GM18861 (cell line): Measurements from ENCODE around the gene SLC26A1.

Experiments used
- ATAC-seq: cut with Tn5 transposase; IDR thresholded peaks from one replicate; pipeline ENCODE4 v1.9.1; 2021; ENCODE audit not compliant: unreplicated experiment

The SLC26A1 gene

DNA sequence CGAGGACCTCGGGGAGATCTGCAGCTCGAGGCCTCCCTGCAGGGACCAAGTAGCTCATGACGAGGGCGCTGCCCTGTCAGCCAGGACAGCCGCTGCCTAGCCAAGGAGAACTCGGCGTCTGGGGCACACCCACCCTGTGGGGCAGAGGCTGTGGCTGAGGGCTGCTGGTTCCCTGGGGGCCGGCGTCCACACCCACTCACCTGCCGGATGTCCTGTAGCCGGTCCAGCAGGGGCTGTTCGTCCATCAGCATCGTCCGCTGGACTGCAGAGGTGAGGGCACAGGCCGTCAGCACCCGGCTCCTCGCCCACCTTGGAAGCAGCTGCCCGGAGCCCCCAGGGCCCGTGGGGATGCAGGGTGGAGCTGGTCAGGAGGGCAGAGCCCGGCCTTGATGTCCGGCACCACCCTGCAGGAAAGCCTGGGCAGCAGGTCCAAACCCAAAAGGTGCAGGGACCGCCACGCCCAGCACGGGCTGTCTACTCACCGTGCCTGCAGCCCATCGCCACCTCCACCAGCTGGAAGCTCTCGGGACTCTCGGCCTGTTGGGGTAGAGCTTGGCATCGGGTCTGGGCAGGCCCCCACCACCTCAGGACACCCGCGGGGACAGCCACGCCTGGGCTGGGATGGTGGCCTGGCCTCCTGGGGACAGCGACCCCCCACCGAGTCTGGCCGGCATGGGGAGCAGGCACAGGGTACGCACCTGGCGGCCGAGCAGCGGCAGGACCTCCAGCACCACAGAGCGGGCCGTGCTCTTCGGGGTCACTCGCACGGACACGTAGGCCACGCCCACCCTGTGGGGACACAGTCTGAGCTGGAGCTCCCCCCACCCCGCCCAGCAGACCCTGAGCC, 26.7 kb downstream of the SLC26A1 start:
- ATAC-seq: no peak

- ATAC-seq: no peak
These were observed 27.5 kb downstream of the SLC26A1 start for GRCh38 chr4:965766-966134.

- ATAC-seq: no peak
These were observed 28.0 kb downstream of the SLC26A1 start for GRCh38 chr4:965048-965765.

DNA sequence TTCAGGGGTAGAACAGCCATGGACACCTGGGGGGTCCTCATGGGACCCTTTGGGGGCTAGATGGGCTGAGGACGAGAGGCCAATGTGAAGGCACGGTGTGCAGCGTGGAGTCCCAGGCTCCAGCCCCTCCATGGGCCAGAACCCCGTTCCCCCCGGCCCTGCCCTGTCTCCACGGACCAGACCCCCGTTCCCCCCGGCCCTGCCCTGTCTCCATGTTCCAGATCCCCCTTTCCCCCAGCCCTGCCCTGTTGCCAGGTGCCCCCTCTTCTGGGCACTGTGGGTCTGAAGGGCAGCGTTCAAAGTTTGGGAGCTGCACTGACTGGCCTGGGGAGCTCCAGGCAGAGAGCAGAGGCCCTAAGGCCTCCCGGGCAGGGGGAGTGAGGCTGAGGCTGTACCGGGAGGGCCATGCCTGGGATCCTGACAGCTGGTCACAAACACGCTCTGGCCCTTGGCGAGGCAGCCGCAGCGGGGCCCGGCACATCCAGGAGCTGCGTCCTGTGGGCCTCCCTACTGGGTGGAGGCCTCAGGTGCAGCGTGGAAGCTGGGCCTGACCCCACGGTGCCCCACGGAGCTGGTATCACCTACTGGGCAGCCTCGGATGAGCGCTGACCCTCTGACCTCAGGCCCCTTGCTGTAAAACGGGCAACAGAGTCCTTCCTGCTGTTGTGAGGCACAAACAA, 28.7 kb downstream of the SLC26A1 start:
- no peak for ATAC-seq

- no peak for ATAC-seq
These were observed 29.7 kb downstream of the SLC26A1 start for GRCh38 chr4:963276-964225.

DNA sequence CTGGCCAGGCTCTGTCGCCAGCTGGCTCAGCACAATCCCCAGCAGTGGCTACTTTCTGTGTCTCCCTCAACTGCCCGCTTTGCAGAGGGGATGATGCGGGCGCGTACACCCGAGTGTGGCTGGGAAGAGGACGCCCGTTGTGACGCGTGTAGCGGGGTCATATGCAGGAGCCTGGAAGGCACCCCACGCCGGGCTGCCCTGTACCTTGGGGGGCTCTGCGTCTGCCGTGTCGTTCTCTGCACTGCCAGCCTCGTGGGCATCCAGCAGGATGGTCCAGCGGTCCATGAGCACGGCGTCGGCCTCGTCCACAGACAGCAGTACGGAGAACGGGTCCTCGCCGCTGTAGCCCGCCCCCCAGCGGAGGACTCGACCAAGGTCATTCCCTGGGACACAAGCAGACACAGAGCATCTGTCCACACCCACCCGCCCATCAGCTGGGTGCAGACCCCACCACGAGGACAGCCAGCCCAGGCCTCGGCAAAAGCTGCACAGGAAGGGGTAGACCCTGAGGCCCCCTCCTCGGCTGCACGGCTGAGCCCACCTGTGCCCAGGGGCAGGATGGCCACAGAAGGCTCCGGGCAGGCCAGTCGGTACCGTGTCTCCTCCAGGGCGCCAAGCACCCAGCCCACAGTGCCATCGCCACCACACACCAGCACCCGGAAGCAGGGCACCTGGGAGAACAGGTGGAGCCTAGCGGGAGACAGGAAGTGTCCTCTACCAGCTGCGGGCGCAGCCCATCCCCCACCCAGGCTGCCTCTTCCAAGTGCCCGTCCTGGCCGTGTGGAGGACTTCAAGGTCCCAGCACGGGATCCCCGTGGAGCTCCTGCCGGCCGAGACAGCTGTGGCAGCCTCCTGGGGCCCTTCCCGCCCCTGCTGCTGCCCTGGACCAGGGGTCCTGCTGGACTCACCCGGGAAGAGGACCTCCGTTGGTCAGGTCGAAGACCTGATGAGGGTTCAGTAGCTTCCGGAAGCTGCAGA, 30.7 kb downstream of the SLC26A1 start:
- no peak for ATAC-seq

DNA sequence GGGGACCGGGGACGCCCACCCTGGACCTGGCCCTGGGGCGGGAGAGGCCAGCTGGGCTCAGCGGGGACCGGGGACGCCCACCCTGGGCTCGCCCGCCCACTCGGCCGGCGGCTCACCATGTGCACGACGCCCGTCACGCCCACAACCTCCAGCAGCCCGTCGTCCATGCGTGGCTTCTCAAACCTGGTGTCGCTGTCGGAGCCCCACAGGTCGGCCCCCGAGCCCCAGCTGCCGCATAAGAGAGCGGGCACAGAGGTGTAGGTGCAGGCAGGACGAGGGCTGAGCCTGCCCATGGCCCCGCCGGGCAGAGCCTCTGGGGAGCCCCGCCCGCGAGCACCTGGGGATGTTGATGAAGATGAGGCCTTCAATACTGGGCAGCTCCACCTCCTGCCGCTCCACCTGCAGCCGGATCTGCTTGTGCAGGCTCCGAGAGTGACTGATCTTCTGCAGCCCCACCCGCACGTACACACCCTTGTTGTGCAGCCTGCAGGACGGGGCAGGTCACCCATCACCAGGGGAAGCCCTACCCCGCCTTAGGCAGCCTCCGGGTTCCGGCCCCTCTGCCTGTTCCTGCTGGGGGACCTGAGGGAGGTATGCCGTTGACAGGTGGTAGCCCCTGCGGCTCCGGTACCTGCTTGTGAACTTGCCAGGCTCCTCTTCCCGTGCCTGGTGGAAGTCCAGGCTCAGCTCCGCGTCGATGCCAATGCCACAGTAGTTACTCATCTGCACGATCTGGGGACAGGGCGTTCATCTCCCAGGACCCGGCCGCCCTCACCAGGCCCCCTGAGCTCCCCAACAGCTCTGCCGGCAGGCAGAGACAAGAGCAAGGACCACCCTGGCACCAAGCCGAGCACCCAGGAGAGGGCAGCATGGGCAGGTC, 31.6 kb downstream of the SLC26A1 start:
- ATAC-seq: no peak

GRCh38 chr4:960636-961350, 32.4 kb downstream of the SLC26A1 start:
- no peak for ATAC-seq

GRCh38 chr4:960140-960635, 33.0 kb downstream of the SLC26A1 start:
- no peak for ATAC-seq

DNA sequence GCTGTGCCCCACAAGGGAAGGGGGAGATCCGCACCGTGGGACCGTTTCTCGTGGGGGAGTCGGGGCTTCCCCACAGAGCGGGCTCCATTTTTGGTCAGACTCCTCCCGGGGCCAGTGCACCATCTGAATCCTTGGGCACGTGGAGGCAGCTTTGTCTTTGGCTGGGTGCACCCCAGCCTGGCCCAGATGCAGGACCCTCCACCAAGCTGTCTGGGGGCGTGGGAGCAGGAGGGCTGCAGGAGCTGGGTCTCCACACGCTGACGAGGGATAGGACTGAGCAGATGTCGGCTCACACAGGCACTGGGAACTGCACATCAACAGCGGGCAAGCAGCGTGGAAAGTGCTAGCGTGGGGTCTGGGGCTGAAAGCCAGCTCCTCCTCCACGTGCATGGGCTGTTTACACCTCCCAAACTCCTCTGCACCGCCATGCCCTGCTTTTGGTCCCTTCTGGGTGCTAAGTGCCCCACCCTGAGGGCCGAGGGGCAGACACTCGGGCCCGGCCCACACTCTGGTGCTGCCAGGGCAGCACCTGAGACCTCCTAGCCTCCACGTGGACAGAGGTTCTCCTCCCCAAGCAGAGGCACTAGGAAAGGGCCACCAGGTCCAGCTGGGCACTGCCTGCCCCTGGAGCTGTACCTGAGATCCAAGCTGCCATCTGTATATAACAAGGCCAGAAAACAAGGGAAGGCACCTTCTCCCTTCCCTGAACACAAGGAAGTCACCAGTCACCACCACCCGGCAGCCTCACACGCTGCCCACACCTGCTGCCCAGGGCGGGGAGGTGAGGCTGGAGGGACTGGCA, 33.7 kb downstream of the SLC26A1 start:
- no peak for ATAC-seq

DNA sequence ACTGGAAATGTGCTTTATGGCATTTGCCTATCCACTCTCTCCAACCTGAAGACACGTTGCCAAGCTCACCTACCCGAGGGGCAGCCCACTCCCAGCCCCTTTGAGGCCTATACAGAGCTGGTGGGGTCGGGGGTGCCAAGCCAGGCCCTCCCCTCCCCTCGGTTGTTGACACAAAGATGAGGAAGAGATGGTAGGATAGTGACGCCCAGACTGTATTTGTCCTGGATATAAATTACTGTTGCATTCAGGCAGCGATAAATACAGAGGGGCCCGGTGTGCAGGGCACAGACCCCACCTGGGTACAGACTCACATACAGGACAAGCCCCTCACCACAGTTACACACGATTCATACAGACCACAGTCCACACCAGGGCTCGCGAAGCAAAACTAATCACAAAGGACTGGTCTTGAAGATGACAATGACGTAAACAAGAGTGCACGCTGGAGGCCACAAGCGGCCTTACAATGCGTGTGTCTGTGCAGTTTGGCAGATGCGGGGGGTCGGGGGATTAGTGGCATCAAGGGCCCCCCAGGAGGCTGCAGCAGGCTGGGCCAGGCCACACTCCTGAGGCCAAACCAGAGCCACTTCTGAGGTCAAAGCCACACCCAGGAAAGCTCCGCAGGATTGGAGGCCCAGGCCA, 34.4 kb downstream of the SLC26A1 start:
- no peak for ATAC-seq

GRCh38 chr4:958314-958665, 34.9 kb downstream of the SLC26A1 start:
- no peak for ATAC-seq

DNA sequence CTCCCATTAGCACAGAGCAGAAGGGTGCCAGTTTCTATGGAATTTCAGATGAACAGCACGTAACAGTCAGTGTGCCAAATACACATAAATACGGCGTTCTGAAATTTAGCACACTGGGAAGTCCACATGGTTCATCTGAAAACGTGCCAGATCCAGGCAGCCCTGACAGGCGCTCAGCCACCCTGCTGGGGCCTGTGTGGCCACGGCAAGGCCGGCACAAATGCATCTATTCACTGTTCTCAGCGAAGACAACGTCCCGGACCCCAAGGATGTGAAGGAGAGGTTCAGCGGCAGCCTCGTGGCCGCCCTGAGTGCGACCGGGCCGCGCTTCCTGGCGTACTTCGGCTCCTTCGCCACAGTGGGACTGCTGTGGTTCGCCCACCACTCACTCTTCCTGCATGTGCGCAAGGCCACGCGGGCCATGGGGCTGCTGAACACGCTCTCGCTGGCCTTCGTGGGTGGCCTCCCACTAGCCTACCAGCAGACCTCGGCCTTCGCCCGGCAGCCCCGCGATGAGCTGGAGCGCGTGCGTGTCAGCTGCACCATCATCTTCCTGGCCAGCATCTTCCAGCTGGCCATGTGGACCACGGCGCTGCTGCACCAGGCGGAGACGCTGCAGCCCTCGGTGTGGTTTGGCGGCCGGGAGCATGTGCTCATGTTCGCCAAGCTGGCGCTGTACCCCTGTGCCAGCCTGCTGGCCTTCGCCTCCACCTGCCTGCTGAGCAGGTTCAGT, 35.5 kb downstream of the SLC26A1 start:
- ATAC-seq: no peak

- ATAC-seq: no peak
These were observed 36.0 kb downstream of the SLC26A1 start for GRCh38 chr4:957231-957580.

DNA sequence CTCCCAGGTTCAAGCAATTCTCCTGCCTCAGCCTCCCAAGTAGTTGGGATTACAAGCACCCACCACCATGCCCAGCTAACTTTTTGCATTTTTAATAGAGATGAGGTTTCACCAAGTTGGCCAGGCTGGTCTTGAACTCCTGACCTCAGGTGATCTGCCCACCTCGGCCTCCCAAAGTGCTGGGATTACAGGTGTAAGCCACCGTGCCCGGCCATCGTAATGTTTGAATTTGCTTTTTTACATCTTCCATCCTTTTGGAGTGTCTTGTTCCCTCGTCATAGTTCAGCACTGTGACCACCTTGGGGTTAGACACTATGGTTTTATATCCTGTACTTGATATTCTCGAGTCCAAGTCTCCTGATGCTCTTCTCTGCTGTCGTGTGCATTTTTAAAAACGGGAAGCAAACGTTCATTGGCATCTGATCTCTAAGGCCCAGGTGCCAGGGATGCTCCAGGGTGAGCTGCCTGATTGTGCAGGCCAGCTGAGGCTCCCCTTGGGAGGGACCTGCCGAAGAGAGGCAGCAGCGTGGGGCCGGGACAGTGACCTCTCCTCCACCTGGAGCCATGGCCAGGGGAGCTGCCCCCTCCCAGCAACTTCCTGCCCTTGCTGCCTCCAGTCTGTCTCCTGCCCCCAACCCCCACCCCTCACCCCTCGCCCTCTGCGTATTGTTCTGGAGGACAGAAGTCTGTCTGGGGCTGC, 36.5 kb downstream of the SLC26A1 start:
- no peak for ATAC-seq
